Measurements from ENCODE around the gene CPEB2.

Gene CPEB2

DNA sequence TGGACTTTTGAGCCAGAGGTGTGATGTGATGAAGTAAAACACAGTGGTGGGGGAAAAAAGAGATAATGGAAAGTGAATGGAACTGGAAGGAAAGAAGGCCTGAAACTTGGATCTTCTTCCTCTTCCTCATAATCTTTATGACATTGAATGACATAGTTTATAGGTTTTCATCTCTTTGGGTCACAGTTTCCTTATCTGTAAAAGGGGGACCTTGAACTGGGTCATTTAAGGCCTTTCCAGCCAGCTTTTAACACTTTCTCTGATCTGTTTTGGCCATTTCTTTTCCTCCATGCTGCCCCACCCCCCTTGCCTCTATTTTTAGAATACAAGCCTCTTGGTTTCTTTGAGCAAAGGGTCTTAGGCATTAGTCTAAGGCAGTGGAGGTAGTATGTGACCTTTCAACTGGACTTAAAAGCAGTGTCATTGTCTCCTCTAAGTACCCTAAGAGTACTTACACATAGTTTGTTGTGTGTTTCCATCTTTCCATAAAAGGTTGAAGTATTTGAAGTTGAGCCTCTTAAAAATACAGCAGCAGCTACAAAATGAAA is 7.8 kb downstream of the CPEB2 start:
- no peak for DNase-seq (ENCODE audit: low spot score)

DNA sequence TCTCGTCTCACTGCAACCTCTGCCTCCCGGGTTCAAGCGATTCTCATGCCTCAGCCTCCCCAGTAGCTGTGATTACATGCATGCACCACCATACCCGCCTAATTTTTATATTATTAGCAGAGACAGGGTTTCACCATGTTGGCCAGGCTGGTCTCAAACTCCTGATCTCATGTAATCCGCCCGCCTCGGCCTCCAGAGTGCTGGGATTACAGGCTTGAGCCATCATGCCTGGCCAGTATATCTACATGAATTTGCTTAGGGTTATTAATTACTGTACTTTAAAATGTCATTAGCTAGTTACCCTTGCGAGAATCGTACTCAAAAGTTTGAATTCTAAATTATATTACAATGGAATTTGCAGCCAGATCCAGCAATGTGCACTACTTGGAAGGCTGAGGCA is 8.9 kb downstream of the CPEB2 start:
- no peak for DNase-seq (ENCODE audit: low spot score)

DNA sequence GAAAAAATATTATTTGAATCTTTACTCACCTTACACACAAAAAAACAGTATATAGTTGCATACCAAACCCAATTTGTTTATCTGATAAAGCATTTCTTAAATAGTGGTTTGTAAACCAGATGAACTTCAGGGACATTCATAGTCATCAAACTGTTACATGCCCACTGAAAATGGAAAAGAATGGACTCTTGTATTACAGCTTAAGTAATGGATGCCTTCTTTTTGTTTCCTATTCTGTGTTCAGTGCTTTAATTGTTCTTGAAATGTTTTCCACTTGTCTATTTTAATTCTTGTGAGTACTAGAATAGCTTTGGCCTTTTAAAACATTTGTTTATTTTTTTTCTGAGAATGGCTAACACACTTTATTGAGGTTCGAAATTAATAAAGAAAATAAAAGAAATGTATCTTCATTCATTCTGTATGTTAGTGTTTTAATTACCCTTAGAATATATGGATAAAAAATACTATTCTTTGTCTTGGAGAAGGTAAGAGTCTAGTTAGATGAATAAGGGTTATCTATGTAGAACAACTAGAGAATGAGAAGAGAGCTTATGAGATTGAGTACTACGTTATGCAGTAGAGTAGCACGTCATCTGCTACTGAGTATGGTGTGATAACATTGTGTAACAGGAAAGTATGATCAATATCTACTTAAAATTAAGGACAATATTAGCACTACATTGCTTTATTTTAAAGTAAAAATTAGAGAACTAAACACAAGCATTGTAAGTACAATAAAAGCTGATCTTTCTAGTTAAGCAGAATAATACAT is 9.9 kb downstream of the CPEB2 start:
- DNase-seq (ENCODE audit: low spot score), result peak; percentile 88

DNA sequence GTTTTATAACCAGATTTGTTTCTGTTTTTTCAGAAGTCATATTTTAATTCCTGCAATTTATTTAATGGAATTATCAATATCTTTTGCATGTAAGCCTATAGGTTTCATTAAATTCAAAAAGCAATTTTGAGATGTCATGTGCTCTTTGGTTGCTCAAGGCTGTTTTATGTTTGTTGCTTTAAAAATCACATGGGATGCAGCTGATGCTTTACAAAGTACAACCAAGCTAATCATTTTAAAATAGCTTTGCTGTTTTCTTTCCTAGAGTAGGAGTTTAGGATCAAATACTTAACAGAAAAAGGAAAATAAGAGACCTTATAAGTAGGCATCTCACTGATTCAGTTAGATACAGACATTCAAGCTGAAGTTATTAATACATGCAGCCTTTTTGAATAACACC is 11.3 kb downstream of the CPEB2 start:
- peak; percentile 60 for DNase-seq (ENCODE audit: low spot score)

DNA sequence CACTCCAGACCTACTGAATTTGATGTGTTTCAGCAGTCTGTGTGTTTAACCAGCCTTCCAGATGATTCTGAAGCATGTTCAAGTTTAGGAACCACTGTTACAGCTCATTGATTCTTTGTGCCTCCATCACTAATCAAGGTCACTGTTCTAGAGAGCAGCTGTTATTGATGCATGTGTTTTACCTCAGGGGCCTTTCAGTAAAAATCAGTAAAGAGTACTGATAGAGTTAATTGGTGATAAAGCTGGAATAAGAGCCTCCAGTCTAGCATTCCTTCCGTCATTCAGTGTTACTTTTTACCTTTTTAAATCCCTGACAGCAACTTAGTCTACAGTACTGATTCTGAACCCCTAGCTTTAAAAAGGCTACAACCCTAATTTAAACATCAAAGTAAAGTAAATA is 12.9 kb downstream of the CPEB2 start:
- DNase-seq (ENCODE audit: low spot score), result peak; percentile 37

DNA sequence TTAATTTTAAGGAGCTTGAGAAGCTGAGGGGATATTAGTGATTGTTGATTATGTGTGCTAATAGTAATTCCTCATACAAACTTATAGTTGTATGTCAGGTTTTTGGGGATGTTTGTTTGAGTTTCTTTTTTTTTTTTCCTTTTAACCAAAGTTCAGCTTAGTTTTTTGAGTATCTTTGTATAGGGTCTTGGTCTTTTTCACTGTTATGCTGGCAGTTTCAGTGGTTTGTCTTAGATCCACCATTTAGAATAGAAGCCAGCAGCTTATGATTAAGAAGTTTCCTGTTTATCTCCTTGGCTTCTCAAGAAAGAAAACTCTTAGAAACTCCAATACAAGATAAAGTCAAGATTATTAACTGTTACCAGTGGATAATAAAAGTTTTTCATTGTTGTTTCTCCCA is 16.1 kb downstream of the CPEB2 start:
- DNase-seq (ENCODE audit: low spot score), result no peak

DNA sequence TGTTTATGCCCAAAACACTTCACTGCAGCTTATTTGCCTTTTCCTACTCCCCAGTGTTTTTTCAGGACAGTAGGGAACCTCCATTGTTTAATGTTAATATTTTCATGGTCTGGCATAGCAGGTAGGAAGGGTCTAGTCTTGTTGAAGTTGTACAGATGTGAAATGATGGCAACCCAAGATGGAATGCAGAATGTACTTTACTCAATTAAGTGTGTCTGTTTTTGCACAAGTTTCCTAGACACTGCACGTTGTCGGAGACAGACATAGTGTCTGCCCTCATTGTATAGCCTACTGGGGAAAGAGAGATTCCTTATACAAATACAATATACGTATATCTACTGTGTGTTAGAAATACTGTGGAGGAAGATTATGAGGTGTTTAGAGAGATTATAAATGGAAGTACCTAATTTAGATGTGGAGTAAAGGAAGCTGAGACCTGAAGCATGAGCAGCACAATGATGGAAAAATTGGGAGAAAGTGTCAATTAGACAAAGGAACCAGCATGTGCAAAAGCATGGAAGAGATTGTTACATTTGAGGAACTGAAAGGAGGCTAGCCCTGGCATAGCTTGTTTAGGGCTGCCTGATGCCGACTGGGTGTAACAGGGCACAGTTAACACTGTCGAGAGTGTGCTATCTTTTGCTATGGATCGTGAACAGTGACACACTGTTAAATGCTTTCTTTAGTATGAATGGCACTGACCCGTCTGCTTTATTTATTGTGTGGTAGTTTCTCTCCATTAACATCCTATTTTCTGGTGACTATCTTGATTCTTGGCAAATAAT is 18.4 kb downstream of the CPEB2 start:
- DNase-seq (ENCODE audit: low spot score), result peak; percentile 86

DNA sequence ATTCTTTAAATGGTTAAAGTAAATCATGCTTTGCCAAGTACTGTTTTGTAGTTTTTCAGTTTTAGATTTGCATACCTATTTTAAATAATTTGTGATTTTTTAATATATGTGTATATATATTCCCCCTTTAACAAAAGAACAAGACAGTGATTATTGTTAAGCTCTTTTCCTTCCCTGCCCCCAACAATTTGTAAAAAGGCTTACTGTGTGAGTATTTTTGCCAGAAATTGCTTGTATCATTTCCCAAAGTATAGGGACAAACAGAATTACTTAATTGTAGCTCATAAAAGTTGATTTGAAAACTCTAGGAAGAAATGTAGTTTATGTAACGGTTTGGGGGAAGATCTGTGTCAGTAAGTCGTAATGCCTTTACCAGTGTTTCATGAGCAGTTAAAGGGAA is 19.0 kb downstream of the CPEB2 start:
- DNase-seq (ENCODE audit: low spot score), result peak; percentile 89

DNA sequence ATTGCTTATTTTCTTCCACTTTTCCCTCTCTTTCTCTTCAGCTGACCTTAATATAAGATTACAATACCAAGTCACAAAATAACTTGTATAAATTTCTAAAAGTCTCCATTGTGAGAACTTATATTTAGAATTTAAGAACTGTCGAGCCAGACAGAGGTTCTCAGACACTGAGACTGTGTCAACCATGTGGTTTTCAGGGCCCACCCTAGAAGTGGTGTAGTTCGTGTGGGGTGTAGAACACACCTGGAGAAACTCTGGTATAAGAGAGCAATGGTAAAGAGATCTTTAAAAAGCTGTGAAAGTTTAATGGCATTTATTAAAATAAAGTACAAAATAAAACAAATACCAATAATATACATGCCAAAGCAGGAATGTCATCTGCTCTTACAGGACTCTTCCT is 19.7 kb downstream of the CPEB2 start:
- no peak for DNase-seq (ENCODE audit: low spot score)

DNA sequence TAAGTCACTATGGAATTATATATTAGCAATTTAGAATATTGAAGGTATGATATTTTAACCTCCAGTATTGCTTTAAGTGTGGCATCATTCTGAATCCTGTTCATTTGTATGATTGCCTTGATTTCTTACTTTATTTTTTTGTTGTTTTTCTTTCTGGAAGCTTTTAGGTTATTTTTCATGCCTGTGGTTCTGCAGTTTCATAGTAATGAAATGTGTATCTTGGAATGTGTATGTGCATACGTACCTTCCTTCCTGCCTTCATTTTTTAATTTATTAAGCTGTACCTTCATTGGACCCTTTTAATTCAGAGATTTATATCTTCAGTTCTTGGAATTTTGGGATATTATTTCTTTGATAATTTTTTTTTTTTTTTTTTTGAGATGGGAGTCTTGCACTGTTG is 22.1 kb downstream of the CPEB2 start:
- no peak for DNase-seq (ENCODE audit: low spot score)

DNA sequence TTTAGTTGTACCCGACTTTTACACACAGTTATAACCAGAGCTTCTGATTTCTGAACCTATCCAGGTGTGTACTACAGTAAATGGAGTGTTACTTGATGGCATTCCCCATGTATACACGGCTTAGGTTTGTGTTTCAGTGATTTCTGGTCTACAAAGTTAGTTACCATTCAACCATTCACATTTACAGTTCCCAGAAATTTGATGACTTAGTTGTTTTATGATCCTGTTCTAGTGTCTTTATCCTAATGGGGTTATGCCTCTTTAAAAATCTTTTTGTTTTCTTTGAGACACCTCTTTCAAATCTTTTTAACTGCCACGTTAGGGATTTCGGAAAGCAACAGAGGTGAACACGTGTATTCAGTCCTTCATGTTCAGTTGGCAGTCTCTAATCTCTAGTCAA is 23.4 kb downstream of the CPEB2 start:
- no peak for DNase-seq (ENCODE audit: low spot score)

DNA sequence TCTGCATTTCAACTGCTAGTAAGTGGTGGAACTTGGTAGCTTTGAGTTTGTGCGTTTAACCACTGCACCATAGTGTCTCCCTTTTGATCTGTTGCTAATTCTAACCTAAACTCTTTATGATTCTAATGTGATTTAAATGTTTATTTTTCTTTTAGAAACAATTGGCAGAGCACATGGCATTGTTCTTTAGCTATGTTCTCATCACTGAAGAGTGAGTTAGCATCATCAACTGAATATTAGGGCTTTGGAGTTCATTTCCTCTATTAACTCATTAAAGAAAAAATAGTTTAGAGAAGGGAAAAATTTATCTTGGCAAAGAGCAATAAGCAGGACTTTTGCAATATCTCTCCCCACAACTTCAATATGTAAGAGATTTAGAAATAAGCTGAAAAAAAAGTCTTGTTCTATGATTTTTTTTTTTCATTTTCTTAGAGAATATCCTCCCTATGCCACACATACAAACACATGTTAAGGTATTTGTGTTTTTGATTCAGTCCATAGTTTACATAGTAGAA is 25.7 kb downstream of the CPEB2 start:
- DNase-seq (ENCODE audit: low spot score), result no peak

DNA sequence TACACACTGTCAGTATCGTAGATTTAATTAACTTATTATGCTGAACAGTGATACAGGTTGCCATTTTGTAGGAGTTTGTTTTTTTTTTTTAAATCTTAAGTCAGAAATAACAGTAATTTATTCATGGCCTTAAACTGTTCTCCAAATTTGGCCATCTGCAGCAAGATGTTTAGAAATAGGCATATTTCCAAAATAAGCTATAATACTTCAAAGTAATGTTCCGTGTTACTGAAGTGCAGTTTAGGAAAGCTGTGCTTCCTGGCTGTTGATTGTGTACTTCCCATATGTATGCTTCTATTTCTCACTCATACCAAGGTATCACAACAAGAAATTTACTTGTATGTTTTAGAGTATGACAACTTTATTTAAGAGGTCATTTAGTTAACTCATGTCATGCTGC is 28.9 kb downstream of the CPEB2 start:
- no peak for DNase-seq (ENCODE audit: low spot score)

DNA sequence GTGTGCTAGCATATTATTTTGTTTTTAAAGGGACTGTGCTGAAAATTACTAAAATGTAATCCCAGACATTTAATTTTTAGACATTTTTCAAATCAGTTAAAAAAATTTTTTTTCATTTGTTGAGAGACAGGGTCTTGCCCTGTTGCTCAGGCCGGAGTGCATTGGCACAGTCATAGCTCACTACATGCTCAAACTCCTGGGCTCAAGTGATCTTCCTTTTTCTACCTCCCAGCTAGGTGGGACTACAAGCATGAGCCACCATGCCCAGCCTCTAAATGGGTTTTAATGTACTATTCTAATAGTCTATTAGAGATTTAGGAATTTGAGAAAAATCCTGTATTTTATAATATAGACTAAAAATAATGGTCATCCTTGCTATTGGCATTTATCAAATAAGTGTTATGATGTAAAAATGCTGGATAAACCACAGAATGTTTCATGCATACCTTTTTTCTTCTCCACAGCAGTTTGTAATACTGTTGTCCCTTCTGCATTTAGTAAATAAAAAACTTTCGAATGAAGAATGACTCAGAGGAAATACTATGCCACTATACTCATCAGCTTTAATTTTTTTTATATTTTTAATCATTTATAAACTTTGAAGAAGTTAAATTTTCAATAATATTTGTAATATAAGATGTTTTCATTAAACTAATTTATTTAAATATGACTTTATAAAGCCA is 29.9 kb downstream of the CPEB2 start:
- no peak for DNase-seq (ENCODE audit: low spot score)

DNA sequence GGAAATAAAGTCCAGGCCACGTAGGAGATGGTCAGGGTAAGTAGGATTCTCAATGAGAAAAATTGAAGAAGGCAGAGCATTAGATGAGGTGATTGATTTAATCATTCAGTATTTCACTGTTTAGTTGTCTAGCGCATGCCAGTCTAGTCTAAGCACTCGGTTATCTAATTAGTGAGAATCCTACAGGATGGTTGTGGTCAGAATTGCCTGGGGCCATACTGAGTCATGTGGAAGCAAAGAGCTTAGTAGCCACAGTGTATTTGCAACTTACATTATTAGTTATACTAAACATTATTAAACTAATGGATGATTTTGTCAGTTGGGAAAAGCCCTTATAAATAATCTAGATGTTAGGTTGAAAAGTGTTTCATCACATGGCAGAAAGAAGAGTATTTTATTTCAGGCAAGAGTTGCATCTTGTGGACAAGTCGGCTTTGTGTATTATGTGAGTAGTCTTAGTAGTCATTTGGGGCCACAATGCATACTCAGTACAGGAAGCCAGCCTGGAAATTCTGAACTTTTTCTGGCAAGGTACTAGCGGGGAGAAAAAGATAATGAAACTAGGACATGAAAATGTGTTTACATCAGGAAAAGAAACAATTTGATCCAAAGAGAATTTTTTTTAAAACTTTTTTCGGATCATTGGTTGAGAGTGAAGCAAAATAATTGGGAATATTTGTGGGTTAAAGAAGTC is 31.9 kb downstream of the CPEB2 start:
- no peak for DNase-seq (ENCODE audit: low spot score)

DNA sequence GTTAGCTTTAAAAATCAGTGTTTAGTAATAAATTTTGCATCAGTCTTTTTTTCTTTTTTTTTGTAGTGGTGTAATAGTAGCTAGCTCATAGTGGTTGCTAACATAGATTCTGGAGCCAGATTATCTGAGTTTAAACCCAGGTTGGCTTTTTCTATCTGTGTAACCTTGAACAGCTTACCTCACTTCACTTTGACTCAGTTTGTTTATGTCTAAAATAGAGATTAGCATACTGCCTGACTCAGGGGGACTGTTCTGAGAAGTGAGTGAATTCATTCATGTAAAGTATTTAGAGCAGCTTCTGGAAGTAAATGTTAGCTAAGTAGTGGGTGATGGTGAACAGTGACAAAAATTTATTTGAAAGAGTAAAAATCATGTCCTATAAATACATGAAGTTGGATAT is 32.9 kb downstream of the CPEB2 start:
- no peak for DNase-seq (ENCODE audit: low spot score)

DNA sequence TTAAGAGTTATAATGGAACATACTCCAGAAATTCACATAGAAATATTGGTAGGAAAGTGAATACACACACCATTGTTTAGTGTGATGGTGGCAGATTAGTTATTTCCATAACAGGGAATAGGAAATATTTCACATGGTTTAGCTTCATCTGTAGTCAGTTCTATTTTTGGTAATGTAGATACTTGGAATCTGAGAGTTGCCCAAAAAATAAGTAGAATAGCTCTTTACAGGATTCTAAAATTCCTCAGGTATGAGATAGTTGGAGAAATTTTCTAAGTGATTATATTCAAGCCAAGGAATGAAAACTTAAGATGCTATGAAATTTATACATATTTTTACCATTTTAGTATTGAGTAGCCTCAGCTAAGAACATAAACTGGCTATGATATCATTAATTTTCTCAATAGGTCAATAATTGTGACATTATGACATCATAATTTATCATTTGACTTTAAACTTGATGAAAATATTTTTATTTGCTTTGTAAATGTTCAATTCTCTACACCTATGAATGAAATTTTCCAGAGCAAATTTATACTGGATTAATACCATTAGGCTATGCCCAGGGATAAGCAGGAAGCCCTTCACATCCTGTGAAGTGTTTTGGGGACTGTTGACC is 35.8 kb downstream of the CPEB2 start:
- no peak for DNase-seq (ENCODE audit: low spot score)

DNA sequence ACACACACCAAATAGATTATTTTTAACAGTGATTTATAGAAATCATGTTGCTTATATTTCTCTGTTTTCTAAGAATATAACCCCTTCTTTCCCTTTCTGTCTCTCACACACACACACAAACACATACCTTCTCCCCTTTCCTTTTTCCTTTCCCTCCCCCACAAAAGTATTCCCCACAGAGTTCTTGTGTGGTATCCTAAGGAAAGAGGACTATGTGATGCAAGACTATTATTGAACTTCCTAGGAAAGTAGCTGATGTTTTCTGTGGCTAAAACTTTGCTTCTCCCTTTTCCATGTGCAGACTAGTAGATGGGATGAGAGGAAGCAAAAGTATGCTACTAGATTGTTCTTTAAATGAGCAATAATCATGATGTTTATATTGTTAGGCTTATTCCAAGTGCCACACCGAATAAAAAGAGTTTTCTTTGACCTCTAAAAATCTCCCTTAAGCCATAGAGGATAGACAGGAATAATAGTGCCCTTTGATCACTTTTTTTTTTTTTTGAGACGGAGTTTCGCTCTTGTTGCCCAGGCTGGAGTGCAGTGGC is 38.7 kb downstream of the CPEB2 start:
- no peak for DNase-seq (ENCODE audit: low spot score)

DNA sequence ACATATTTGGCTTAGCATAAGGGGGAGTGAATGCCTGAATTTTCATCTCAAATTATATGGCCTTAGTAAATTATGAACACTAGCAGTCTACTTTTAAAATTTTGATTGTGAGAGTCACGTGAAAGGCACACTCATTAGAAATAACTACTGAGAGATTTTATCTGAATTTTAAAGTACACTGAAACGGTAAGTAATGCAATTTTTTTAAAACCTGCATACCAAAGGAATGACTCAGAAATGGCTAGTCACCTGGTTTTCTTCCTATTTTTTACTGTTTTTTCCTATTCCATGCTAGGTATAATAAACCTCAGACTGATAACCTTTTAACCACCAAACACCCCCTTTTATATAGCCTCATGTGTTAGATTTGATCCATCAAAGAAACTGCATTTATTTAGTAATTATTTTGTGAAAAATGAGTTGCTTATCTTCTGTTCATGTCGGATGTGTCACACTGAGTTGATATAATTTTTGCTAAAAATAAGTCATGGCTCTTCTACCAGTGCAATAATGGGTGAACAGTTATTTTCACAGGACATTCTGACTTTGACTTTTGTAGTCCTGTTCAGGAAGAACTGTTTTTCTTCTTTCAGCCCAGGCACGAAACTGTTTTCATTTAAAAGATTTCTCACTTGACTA is 40.4 kb downstream of the CPEB2 start:
- DNase-seq (ENCODE audit: low spot score), result no peak

DNA sequence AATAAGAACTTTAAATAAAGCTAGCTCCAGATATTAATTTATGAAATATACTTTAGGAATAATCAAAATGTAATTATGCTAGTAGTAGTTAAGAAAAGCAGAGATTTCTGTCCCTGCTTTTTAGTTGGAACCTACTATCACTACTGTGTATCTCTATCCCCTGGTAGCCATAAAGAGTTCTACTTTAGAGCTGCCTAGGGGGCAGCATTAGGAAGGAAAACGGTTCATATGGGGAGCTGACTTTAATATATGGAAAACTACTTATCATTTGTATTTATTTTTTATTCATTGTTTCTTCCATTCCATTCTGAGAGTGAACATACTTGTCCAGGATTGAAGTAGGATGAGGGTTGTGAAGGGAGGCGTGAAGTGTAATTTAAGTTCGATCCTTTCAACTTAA is 40.9 kb downstream of the CPEB2 start:
- DNase-seq (ENCODE audit: low spot score), result peak; percentile 89

DNA sequence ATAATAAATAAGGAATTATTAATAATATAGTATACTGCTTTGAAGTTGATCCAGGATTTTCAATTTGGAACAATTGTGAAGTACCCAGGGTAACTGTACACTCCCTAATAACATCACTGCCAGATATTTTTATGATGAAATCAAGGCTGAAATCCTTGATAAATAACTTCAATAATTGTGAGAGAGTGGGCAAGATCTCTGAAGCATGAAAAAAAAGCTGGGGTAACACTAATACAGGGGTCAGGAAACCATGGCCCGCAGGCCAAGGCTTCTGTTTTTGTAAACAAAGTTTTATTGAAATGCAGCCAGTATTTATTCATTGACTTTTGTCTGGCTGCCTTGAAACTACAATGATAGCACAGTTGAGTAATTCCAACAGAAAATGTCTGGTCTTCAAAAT is 41.6 kb downstream of the CPEB2 start:
- DNase-seq (ENCODE audit: low spot score), result peak; percentile 55

Measured in pons (tissue), 1 donor.